ENCODE measurements around the gene FRMD4A. TPM values are rescaled to one million over a fixed set of nuclear protein-coding genes. Genes with fewer than 3 reads are reported as not detected.

The FRMD4A gene
- total RNA-seq, 4 donors from 2014 or later, result 4.4 to 7.1 (median 5.2) TPM

DNA sequence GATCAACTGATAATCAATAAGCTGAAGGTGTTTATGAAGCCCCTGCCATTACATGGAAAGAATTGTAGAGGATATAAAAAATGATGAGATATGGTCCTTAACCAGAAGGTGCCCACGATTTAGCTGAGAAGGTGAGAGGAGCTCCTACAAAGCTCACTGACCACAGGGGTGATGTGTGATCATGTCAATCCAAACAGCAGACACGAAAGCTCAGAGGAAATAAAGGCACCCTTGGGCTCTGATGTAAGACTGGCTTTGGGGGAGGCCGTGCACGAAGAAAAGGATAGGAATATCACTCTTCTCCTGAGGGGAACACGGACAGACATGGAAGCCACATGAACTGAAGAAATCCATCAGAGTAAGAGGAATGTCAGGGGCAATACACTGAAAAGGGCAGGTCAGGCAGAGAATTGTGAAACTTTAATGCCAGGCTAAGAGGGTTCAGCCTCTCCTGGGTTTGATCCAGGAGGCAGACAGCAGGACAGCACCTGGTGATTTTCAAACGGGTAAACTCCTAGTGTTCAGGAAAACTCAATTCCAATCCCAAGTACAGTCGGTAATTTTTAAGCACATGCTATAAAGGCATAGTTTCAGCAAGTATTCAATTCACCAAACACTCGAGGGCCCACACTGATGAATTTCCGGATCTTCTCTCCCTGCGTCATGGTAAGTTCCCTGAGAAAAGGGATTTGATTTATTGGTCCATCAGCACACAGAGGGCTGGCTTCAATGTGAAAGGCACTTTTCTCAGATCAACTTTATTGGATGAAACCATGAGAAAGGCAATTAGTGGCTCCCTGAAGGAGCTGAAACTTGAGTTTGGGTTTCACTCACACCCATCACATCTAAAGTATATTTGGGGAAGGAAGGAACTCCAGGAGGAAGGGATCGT lies 580.2 kb downstream of the FRMD4A start:
- Histone ChIP-seq H3K27ac (no peak overlapping the region), H3K27me3 (no peaks in the 10 kb centered on the region), H3K4me3 (no peak overlapping the region), H3K4me1 (no peaks in the 10 kb centered on the region), H3K9me3 (no peaks in the 10 kb centered on the region), H3K36me3 (no peaks in the 10 kb centered on the region)
- in situ Hi-C loops (cut with MboI; ENCODE audit: low sequenced_read_pairs in 4 of 4) (no loop called here), intact Hi-C loops (cut with DNase I; ENCODE audit: low total_unique reads) (no loop called here)
- DNase-seq (no peak), ATAC-seq (no peak)
- TF ChIP-seq POLR2A (IDR thresholded peaks at IDR 0.05), result no peak
- TF ChIP-seq, protein P1, sequence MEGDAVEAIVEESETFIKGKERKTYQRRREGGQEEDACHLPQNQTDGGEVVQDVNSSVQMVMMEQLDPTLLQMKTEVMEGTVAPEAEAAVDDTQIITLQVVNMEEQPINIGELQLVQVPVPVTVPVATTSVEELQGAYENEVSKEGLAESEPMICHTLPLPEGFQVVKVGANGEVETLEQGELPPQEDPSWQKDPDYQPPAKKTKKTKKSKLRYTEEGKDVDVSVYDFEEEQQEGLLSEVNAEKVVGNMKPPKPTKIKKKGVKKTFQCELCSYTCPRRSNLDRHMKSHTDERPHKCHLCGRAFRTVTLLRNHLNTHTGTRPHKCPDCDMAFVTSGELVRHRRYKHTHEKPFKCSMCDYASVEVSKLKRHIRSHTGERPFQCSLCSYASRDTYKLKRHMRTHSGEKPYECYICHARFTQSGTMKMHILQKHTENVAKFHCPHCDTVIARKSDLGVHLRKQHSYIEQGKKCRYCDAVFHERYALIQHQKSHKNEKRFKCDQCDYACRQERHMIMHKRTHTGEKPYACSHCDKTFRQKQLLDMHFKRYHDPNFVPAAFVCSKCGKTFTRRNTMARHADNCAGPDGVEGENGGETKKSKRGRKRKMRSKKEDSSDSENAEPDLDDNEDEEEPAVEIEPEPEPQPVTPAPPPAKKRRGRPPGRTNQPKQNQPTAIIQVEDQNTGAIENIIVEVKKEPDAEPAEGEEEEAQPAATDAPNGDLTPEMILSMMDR (IDR thresholded peaks at IDR 0.05 in 4 of 5, conservative IDR thresholded peaks at IDR 0.05 in 1 of 5), result no peak

DNA sequence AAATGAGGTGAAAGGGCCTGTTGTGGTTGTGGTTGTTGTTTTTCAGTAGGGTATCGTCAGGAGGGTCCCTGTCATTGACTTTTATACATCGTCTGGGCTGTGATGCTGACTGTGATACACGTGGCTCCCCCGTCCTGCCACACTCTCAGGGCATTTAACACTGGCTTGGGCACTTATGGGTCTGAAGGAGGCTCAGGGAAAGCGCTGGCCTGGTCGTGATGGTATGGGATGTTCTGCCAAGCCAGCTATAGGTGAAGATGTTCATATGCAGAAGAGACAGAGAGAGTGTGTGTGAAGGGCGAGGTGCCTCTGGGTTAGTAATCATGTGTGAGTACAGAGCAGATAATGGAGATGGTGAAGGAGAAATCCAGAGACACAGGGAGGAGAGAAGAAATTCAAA lies 585.5 kb downstream of the FRMD4A start:
- H3K4me1 ChIP-seq, result peaks cover 0 to 14% of the 10 kb centered on the region in 2 donors
- ATAC-seq, result no peak
- H3K4me3 ChIP-seq, result no peak overlapping the region
- intact Hi-C loops (cut with DNase I; ENCODE audit: low total_unique reads), result no loop called here
- TF ChIP-seq, protein P1 (IDR thresholded peaks at IDR 0.05 in 4 of 5, conservative IDR thresholded peaks at IDR 0.05 in 1 of 5), result no peak
- TF ChIP-seq POLR2A (IDR thresholded peaks at IDR 0.05), result no peak
- no peaks in the 10 kb centered on the region for H3K9me3 ChIP-seq
- no peak for DNase-seq
- no peaks in the 10 kb centered on the region for H3K36me3 ChIP-seq
- in situ Hi-C loops (cut with MboI; ENCODE audit: low sequenced_read_pairs in 4 of 4), result no loop called here
- H3K27me3 ChIP-seq, result no peaks in the 10 kb centered on the region
- no peak overlapping the region for H3K27ac ChIP-seq

DNA sequence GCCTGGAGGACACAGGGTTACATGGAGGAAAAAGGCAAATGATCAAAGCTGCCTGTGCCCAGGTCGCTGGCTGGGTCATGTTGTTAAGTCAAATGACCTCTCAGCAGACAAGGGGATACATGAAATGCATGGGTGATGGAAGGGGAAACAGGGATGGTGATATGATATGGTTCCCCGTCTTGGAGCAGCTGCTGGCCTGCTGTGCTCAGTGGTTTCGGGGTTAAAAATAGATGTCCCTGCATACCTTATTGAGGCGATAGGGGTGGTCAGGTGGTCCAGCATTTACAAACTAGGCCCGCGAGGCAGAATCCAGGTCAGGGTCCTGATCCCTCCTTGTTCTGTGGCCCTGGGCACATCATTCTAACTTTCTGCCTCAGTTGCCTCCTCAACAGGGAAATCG lies 586.8 kb downstream of the FRMD4A start:
- Histone ChIP-seq H3K27me3 (no peaks in the 10 kb centered on the region), H3K9me3 (no peaks in the 10 kb centered on the region), H3K36me3 (no peaks in the 10 kb centered on the region), H3K27ac (no peak overlapping the region), H3K4me1 (peaks cover 0 to 14% of the 10 kb centered on the region in 2 donors), H3K4me3 (no peak overlapping the region)
- ATAC-seq, result no peak
- DNase-seq, result no peak
- in situ Hi-C loops (cut with MboI; ENCODE audit: low sequenced_read_pairs in 4 of 4) (no loop called here), intact Hi-C loops (cut with DNase I; ENCODE audit: low total_unique reads) (no loop called here)
- no peak for TF ChIP-seq POLR2A (IDR thresholded peaks at IDR 0.05)
- TF ChIP-seq, protein P1 (IDR thresholded peaks at IDR 0.05 in 4 of 5, conservative IDR thresholded peaks at IDR 0.05 in 1 of 5), result no peak

DNA sequence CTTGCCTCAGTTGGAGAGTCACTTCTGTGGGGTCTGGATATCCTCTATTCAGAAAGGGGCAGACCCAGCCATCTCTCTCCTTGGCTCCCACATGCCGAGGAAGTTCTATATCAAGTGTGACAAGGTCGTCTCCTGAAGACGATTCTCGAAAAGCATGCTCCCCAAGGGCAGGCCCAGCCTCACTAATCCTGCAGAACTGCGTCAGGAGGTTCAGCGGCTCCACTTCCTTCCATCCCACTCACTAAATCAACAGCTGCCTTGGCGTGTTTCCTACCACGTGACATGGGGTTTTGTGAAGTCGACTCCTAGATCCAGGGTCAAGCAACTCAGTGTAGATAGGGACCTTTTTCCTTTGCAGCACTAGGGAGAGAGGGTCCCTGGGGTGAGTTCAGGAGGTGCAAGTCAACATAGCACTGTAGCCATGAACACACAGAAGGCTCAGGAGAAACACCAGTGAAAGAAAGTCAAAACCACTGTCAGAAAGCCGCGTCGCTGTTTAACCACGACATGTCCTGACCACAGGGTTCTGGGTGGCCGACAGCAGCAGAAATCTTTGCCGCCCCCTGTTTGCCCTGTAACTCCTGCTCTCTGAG lies 587.5 kb downstream of the FRMD4A start:
- DNase-seq (no peak), ATAC-seq (no peak)
- Histone ChIP-seq H3K36me3 (no peaks in the 10 kb centered on the region), H3K4me1 (peaks cover 0 to 14% of the 10 kb centered on the region in 2 donors), H3K27ac (no peak overlapping the region), H3K4me3 (no peak overlapping the region), H3K27me3 (no peaks in the 10 kb centered on the region), H3K9me3 (no peaks in the 10 kb centered on the region)
- intact Hi-C loops (cut with DNase I; ENCODE audit: low total_unique reads) (no loop called here), in situ Hi-C loops (cut with MboI; ENCODE audit: low sequenced_read_pairs in 4 of 4) (no loop called here)
- TF ChIP-seq, protein P1 (IDR thresholded peaks at IDR 0.05 in 4 of 5, conservative IDR thresholded peaks at IDR 0.05 in 1 of 5), result no peak
- TF ChIP-seq POLR2A (IDR thresholded peaks at IDR 0.05), result no peak
